Measurements from ENCODE around the gene BUD23.

- TF ChIP-seq POLR2A (IDR thresholded peaks at IDR 0.05; ENCODE audit: low read depth, low read length) (no peak), CTCF (IDR thresholded peaks at IDR 0.05; ENCODE audit: extremely low read depth in 1 of 2, insufficient read depth in 1 of 2, low read depth in 1 of 2, low read length in 2 of 2) (no peak), POLR2AphosphoS5 (IDR thresholded peaks at IDR 0.05; ENCODE audit: insufficient read depth, low read depth, low read length) (no peak), MYC (IDR thresholded peaks at IDR 0.05; ENCODE audit: low read depth, low read length) (no peak), GATA2 (IDR thresholded peaks at IDR 0.05; ENCODE audit: insufficient read depth, insufficient read length, low read depth, low read length) (no peak), EZH2 (IDR thresholded peaks at IDR 0.05; ENCODE audit: borderline replicate concordance, low read depth, low read length, severe bottlenecking) (no peak), JUN (IDR thresholded peaks at IDR 0.05; ENCODE audit: borderline replicate concordance, insufficient read depth, insufficient read length, low read depth) (no peak), FOS (IDR thresholded peaks at IDR 0.05; ENCODE audit: borderline replicate concordance, insufficient read depth, low read length) (no peak)
Observed at GRCh38 chr7:73722785-73723184, 39.4 kb downstream of the BUD23 start.

Data from endothelial cell of umbilical vein (primary cell).